DOHH2 (cell line): ENCODE data around the gene CUL7.

Experiments used
- EZH2phosphoT487 ChIP-seq: fragments of 200-600 bp; sonication (generic); IDR thresholded peaks from 2 replicates; pipeline ENCODE4 v1.6.1; 2017; ENCODE audit warnings: borderline replicate concordance, mild to moderate bottlenecking, antibody characterized with exemption, low read length, moderate library complexity, mixed read lengths
- TF ChIP-seq, protein P1 (sequence below): fragments of 200-600 bp; sonication (generic); IDR thresholded peaks from one replicate; pipeline ENCODE4 v1.5.1; 2014; ENCODE audit warnings: antibody characterized with exemption, mild to moderate bottlenecking, low read depth, low read length; ENCODE audit not compliant: poor library complexity, severe bottlenecking

DNA sequence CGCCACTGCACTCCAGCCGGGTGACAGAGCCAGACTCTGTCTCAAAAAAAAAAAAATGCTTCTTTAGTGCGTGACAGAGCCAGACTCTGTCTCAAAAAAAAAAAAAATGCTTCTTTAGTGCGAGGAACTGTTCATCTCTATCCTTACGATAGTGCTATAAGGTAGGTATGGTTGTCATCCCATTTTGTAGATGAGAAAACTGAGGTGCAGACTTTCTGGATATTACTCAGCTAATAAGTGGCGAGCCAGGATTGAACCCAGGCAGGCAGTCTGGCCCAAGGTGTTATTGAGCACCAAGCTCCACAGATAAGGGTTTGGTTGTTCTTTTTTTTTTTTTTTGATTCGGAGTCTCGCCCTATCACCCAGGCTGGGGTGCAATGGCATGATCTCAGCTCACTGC is 51.8 kb downstream of the CUL7 start:
- TF ChIP-seq, protein P1, sequence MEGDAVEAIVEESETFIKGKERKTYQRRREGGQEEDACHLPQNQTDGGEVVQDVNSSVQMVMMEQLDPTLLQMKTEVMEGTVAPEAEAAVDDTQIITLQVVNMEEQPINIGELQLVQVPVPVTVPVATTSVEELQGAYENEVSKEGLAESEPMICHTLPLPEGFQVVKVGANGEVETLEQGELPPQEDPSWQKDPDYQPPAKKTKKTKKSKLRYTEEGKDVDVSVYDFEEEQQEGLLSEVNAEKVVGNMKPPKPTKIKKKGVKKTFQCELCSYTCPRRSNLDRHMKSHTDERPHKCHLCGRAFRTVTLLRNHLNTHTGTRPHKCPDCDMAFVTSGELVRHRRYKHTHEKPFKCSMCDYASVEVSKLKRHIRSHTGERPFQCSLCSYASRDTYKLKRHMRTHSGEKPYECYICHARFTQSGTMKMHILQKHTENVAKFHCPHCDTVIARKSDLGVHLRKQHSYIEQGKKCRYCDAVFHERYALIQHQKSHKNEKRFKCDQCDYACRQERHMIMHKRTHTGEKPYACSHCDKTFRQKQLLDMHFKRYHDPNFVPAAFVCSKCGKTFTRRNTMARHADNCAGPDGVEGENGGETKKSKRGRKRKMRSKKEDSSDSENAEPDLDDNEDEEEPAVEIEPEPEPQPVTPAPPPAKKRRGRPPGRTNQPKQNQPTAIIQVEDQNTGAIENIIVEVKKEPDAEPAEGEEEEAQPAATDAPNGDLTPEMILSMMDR: no peak
- TF ChIP-seq EZH2phosphoT487: no peak
